NCI-H1436 treated with DMSO at 0.1 percent for 48 hours (cell line): ENCODE data around the gene RARA.
"Not testable (repeated sequence)": the region's sequence is repeated elsewhere in the genome, so short reads cannot be mapped to it uniquely, and the experiment has no call there.

Source experiments
- DNase-seq: peaks from one replicate; lab custom pipeline; 2025; lab: John Stamatoyannopoulos, UW

Gene RARA

DNA sequence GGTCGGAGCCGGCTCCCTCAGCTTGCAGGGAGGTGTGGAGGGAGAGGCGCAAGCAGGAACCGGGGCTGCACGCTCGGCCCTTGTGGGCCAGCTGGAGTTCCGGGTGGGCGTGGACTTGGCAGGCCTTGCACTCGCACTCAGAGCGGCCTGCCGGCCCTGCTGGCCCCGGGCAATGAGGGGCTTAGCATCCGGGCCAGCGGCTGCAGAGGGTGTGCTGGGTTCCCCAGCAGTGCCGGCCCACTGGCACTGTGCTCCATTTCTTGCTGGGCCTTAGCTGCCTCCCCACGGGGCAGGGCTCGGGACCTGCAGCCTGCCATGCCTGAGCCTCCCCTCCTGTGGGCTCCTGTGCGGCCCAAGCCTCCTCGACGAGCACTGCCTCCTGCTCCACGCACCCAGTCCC lies 66.8 kb downstream of the RARA start:
- DNase-seq: not testable (repeated sequence)

DNA sequence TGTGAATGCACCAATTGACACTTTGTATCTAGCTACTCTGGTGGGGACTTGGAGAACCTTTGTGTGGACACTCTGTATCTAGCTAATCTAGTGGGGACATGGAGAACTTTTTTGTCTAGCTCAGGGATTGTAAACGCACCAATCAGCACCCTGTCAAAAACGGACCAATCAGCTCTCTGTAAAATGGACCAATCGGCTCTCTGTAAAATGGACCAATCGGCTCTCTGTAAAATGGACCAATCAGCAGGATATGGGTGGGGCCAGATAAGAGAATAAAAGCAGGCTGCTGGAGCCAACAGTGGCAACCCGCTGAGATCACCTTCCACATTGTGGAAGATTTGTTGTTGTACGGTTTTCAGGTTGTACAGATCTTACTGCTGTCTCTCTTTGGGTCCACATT lies 67.6 kb downstream of the RARA start:
- not testable (repeated sequence) for DNase-seq

DNA sequence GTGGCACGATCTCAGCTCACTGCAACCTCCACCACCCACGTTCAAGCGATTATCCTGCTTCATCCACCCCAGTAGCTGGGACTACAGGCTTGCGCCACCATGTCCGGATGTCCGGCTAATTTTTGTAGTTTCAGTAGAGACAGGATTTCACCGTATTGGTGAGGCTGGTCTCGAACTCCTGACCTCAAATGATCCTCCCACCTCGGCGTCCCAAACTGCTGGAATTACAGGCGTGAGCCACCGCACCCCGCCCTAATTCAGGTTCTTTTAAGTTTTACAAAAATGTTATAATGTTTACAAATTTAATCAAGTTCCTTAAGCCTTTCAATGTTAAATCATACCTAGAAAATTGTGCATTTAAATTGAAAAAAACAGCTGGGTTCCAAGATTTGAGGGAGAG lies 68.9 kb downstream of the RARA start:
- DNase-seq: no peak

DNA sequence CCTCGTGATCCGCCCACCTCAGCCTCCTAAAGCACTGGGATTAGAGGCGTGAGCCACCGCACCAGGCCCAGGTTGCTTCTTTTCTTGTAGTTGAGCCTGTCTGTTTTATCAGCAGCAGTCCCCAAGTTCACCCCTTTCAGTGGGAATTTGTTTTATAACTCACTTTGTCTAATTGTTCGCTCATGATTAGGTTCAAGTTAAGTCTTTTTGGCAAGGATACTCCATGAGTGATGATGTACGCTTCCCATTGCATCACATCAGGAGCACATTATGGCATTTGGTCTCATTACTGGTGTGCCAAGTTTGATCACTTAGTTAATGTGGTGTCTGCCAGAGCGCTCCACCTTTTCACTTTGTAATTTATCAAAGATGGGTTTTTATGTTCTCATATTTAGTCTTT lies 70.0 kb downstream of the RARA start:
- no peak for DNase-seq

DNA sequence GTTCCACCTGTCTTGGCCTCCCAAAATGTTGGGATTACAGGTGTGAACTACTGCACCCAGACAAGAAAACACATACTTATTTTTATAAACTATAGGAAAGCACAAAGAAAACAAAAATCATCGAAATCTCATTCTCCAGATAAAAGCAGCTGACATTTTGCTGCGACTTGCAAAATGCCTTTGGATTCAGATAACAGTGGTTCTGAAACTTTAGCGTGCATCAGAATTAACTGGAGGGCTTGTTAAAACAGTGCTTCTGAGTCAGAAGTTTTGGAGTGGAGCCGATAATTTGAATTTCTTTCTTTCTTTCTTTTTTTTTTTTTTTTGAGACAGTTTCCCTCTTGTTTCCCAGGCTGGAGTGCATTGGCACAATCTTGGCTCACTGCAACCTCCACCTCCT lies 73.3 kb downstream of the RARA start:
- no peak for DNase-seq

DNA sequence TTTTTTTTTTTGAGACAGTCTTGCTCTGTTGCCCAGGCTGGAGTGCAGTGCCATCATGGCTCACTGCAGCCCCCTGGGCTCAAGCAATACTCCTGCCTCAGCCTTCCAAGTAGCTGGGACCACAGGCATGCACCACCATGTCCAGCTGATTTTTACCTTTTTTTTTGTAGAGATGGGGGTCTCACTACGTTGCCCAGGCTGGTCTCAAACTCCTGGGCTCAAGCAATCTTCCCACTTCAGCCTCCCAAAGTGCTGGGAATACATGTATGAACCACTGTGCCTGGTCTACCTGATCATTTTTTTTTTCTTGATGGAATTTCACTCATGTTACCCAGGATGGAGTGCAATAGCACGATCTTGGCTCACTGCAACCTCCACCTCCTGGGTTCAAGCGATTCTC lies 77.6 kb downstream of the RARA start:
- DNase-seq: not testable (repeated sequence)

DNA sequence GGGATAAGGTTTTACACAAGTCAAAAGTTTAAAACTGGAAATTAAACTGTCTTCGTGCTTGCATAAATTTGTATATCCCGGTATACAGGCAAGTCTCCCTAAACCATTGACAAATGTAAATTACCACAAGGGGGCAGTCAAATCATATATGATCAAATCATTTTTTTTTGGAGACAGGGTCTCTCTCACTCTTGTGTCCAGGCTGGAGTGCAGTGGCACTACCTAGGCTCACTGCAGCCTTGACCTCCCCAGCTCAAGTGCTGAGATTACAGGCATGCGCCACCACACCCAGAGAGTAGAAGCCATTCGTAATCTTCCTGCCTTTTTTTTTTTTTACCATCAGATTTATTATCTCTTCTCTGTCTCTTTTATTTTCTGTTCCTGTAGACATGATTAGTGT lies 90.2 kb downstream of the RARA start:
- no peak for DNase-seq

DNA sequence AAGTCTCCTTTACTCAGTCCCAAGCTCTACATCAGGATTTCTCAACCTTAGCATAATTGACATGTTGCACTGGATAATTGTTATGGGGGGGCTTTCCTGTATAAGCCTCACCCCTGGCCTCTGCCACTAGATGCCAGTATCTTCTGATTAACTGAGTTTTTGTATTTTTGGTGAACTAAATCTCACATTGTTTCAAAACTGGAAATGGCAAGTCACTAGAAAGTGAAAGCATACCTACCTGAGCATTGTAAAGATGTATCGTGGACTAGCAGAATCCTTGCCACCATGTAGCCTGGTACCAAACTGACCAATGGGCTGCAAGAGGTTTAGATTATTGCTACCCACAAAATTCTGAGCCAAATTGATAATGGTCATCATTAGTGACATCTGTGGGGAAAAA lies 93.7 kb downstream of the RARA start:
- no peak for DNase-seq

DNA sequence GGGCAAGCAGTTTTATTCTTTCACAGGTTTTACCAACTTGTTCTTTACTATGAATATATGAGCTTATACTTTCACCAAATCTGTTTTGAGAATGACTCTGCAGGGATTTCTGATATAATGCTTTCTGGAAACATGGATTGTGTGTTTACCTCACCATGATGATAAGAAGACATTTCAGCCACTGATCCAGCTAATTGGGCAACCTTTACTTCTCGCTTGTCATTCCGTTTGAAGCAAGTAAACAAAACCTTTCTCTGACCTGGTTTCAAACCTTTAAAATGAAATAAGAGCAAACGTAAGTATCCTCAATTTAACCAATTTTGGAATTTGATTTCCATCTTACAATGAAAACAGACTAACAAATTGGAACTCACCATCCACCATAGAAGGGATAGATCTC lies 95.0 kb downstream of the RARA start:
- no peak for DNase-seq
